K562 (cell line): ENCODE measurements around the gene ERVH48-1. TPM values are rescaled to one million over a fixed set of nuclear protein-coding genes. Genes with fewer than 3 reads are reported as not detected.

Source experiments
- HIVEP1 ChIP-seq: fragments of 250-450 bp; sonication (Bioruptor Pico); IDR thresholded peaks from 2 replicates; pipeline ENCODE4 v1.4.0; 2020; ENCODE audit warnings: mild to moderate bottlenecking
- KLF1 ChIP-seq: fragments of 450-650 bp; IDR thresholded peaks from 2 replicates; pipeline ENCODE4 v1.6.1; 2016; ENCODE audit warnings: missing genetic modification characterization, missing compliant biosample characterization
- MTA3 ChIP-seq: fragments of 450-650 bp; formaldehyde crosslinking; IDR thresholded peaks from 2 replicates; pipeline ENCODE4 v1.6.1; 2017; ENCODE audit warnings: mild to moderate bottlenecking, borderline replicate concordance
- POLR2AphosphoS2 ChIP-seq: IDR thresholded peaks from 2 replicates; pipeline ENCODE4 v1.6.1; 2012; ENCODE audit warnings: low read length, improper control_type of control experiment
- PRPF4 ChIP-seq: fragments of 200-400 bp; formaldehyde crosslinking; IDR thresholded peaks from one replicate; pipeline ENCODE4 v1.6.1; 2017; ENCODE audit warnings: low read length, low read depth, mild to moderate bottlenecking; ENCODE audit not compliant: insufficient read depth, poor library complexity, severe bottlenecking
- RBM34 ChIP-seq: fragments of 200-400 bp; formaldehyde crosslinking; IDR thresholded peaks from 2 replicates; pipeline ENCODE4 v1.6.1; 2018; ENCODE audit warnings: low read length, borderline replicate concordance; ENCODE audit not compliant: insufficient read depth
- SRF ChIP-seq, 2 experiments: fragments of 250-450, 450-650 bp in 1 of 2; sonication (Bioruptor Pico) in 1 of 2; sonication (generic) in 1 of 2; formaldehyde crosslinking; IDR thresholded peaks; 2 replicates each; pipeline versions ENCODE4 v1.5.0 to v1.5.1; 2020 to 2022; ENCODE audit warnings: mild to moderate bottlenecking in 1 of 2, missing genetic modification reagents in 1 of 2
- STAT5A ChIP-seq: IDR thresholded peaks from 2 replicates; pipeline ENCODE4 v1.6.1; 2012; ENCODE audit warnings: low read length, inconsistent platforms, borderline replicate concordance
- TAF1 ChIP-seq: IDR thresholded peaks from 2 replicates; pipeline ENCODE4 v1.6.1; 2011; ENCODE audit warnings: mild to moderate bottlenecking, low read length, moderate library complexity; ENCODE audit not compliant: insufficient read depth, control insufficient read depth, severe bottlenecking; ENCODE audit errors: extremely low read depth
- TFAP4 ChIP-seq: sonication (generic); formaldehyde crosslinking; IDR thresholded peaks from 2 replicates; pipeline ENCODE4 v1.8.0; 2022; ENCODE audit warnings: missing genetic modification reagents, mild to moderate bottlenecking, moderate library complexity, borderline replicate concordance
- ZBTB11 ChIP-seq, 3 experiments: fragments of 200-800 bp in 1 of 3; fragments of 250-450 bp in 1 of 3; fragments of 450-650 bp in 1 of 3; sonication (Bioruptor Pico) in 1 of 3; sonication (Bioruptor generic) in 1 of 3; formaldehyde crosslinking in 1 of 3; IDR thresholded peaks; 2 replicates each; pipeline versions ENCODE4 v1.6.1 to v1.8.0; 2016 to 2022; ENCODE audit warnings: mild to moderate bottlenecking in 2 of 3, missing genetic modification characterization in 2 of 3, missing compliant biosample characterization in 1 of 3, moderate library complexity in 1 of 3
- ZBTB7A ChIP-seq: IDR thresholded peaks from 2 replicates; pipeline ENCODE4 v1.6.1; 2011; ENCODE audit warnings: low read depth, mild to moderate bottlenecking, low read length, moderate library complexity, borderline replicate concordance; ENCODE audit not compliant: control insufficient read depth
- ZFPM2 ChIP-seq: fragments of 250-450 bp; sonication (Bioruptor Pico); IDR thresholded peaks from 2 replicates; pipeline ENCODE4 v1.5.1; 2022; ENCODE audit warnings: mild to moderate bottlenecking
- polyA plus RNA-seq, 8 experiments: library from polyadenylated mRNA; depleted of rRNA in 4 of 8; stranded (reverse) in 5 of 8; unstranded in 3 of 8; fragments of >200 nt; fragmentation: Nextera tagmentation in 2 of 8; fragmentation: Illumina TruSeq in 1 of 8; extraction: Ambion mirVana in 2 of 8; extraction: Trizol in 1 of 8; gene quantifications; 2 replicates each; pipeline versions ENCODE4 v1.2.1 to v1.2.3, GENCODE V29; 2011 to 2014; ENCODE audit warnings: inconsistent platforms in 1 of 8, missing spikeins in 1 of 8
- total RNA-seq, 7 experiments: library from RNA; depleted of rRNA in 6 of 7; stranded (reverse); fragments of >200 nt in 6 of 7; fragmentation: Illumina TruSeq in 2 of 7; extraction: Trizol in 2 of 7; gene quantifications; 2 replicates each; pipeline versions ENCODE4 v1.2.1 to v1.2.3, GENCODE V29; 2011 to 2021; ENCODE audit warnings: low replicate concordance in 1 of 7
- TF ChIP-seq, protein P1 (sequence below): sonication (generic); formaldehyde crosslinking; IDR thresholded peaks from 2 replicates; pipeline ENCODE4 v1.8.0; 2023; ENCODE audit warnings: mild to moderate bottlenecking, missing genetic modification reagents
- TF ChIP-seq, protein P2 (sequence below): IDR thresholded peaks from 2 replicates; pipeline ENCODE4 v1.6.1; 2014; ENCODE audit warnings: antibody characterized with exemption
- TF ChIP-seq, protein P3 (sequence below): fragments of 250-450 bp; sonication (Bioruptor Pico); IDR thresholded peaks from 2 replicates; pipeline ENCODE4 v1.8.0; 2022; ENCODE audit warnings: moderate library complexity, mild to moderate bottlenecking, inconsistent platforms

The ERVH48-1 gene
- total and polyA plus RNA-seq, 9 of the 15 experiments (the other 6 are each of a cell fraction or from before 2014, with no cell fraction given) = 0.08 to 0.49 (median 0.16) TPM; not detected in 3

DNA sequence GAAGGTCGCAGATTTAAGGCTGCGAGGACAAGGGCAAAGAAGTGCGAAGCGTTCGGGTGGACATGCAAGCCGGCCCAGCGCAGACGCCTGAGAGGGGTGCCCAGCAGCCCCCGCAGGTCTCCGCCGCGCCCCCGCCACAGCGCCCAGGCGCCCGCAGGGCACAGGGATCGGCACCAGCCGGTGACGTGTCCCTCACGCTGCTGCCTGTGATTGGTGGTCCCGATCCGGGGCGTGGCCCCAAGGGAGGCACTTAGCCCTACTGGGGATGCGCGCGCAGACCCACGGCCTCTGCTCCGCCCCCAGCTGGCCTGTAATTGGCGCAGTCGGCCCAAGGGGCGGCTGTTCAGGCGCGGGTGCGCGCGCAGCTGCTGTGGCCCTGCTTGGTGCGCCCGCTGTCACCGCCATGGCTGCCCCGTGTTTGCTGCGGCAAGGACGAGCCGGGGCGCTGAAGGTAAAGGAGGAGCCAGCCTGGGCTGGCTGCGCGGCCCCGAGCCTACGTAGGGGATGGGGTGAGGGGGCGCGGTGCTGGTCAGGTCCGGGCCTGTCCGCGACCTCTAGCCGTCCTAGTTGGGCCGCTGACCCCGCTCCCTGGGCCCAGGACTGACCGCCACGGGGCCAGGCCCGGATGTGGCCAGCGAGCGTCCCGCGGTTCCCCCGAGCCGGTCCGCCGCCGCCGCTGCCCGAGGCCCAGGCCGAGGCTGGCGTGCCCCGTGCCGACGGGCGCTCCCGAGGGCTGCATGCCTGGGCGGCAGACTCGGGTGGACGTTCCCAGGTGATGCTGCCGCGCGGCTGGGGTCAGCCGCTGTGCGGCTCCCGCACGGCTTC is 32.3 kb downstream of the ERVH48-1 start, which contains the start of gene NDUFV3 (continued):
- TF ChIP-seq ZBTB11 (CRISPR knock-in tag; IDR thresholded peaks at IDR 0.05) = peak; percentile 25 to 73 (median 49); a peak in 5 of 6 replicates
- TF ChIP-seq, protein P1, sequence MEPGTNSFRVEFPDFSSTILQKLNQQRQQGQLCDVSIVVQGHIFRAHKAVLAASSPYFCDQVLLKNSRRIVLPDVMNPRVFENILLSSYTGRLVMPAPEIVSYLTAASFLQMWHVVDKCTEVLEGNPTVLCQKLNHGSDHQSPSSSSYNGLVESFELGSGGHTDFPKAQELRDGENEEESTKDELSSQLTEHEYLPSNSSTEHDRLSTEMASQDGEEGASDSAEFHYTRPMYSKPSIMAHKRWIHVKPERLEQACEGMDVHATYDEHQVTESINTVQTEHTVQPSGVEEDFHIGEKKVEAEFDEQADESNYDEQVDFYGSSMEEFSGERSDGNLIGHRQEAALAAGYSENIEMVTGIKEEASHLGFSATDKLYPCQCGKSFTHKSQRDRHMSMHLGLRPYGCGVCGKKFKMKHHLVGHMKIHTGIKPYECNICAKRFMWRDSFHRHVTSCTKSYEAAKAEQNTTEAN (CRISPR knock-in tag) = peak; percentile 82; the same call in 1 of the 2 replicates
- TF ChIP-seq, protein P2, sequence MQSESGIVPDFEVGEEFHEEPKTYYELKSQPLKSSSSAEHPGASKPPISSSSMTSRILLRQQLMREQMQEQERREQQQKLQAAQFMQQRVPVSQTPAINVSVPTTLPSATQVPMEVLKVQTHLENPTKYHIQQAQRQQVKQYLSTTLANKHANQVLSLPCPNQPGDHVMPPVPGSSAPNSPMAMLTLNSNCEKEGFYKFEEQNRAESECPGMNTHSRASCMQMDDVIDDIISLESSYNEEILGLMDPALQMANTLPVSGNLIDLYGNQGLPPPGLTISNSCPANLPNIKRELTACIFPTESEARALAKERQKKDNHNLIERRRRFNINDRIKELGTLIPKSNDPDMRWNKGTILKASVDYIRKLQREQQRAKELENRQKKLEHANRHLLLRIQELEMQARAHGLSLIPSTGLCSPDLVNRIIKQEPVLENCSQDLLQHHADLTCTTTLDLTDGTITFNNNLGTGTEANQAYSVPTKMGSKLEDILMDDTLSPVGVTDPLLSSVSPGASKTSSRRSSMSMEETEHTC = no peak; the same call in 1 of the 2 replicates
- peak; percentile 89 for TF ChIP-seq MTA3
- TF ChIP-seq STAT5A = 0 out of 2 replicates have a peak, but pooled peaks have one; percentile 9
- peak; percentile 83; the same call in 1 of the 2 replicates for TF ChIP-seq ZBTB7A
- TF ChIP-seq TFAP4 (CRISPR knock-in tag) = peak; percentile 96
- peak; percentile 94 for TF ChIP-seq TAF1
- peak; percentile 81; the same call in 1 of the 2 replicates for TF ChIP-seq POLR2AphosphoS2
- peak; percentile 82; the same call in 1 of the 2 replicates for TF ChIP-seq ZFPM2 (CRISPR knock-in tag)
- TF ChIP-seq HIVEP1 = 0 out of 2 replicates have a peak, but pooled peaks have one; percentile 40
- peak; percentile 52; the same call in 1 of the 2 replicates for TF ChIP-seq KLF1 (tag)
- peak; percentile 51 for TF ChIP-seq PRPF4
- peak; percentile 99 for TF ChIP-seq RBM34
- TF ChIP-seq, protein P3, sequence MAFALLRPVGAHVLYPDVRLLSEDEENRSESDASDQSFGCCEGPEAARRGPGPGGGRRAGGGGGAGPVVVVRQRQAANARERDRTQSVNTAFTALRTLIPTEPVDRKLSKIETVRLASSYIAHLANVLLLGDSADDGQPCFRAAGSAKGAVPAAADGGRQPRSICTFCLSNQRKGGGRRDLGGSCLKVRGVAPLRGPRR (CRISPR knock-in tag) = no peak
- peak; percentile 16 to 81; a peak in 2 of 4 replicates for TF ChIP-seq SRF (CRISPR knock-in tag; IDR thresholded peaks at IDR 0.05)
